Measurements from ENCODE around the gene MAN2A2.
"Not testable (repeated sequence)": the region's sequence is repeated elsewhere in the genome, so short reads cannot be mapped to it uniquely, and the experiment has no call there.

MAN2A2 gene

DNA sequence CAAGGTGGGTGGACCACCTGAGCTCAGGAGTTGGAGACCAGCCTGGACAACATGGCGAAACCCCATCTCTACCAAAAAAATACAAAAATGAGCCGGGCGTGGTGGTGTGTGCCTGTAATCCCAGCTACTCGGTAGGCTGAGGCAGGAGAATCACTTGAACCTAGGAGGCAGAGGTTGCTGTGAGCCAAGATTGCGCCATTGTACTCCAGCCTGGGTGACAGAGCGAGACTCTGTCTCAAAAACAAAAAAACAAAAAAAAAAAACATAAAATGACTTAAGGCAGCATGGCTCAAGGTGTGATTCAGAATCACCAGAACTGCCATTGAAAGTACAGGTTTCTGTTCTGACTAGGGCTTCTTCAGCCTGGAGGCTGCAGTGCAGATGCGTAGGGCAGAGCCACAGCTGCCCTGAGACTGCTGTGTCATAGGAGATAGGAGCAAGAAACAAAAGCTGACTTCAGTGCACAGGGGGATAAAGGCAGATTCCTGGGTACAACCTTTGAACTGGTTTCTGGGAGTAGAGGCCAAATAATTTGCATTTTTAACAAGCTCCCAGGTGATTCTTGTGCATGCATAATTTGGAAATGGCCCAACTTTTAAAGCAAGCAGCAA is 19.7 kb downstream of the MAN2A2 start:
- DNase-seq: not testable (repeated sequence)

DNA sequence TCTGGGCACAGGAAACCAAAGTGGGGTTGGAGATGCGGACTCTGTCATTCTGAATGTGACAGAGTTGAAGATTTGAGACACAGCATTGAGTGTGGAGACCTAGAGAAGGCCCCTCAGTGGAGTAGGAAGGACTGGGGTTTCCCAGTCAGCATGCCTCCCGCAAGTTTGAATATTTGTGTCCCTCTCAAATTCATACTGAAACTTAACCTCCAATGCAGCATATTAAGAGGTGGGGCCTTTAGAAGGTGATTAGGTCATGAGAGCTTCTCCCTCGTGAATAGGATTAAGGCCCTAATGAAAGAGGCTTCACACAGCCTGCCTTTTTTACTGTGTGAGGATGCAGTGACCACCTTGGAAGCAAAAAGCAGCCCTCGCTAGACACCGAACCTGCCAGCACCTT is 21.3 kb downstream of the MAN2A2 start:
- DNase-seq: no peak

DNA sequence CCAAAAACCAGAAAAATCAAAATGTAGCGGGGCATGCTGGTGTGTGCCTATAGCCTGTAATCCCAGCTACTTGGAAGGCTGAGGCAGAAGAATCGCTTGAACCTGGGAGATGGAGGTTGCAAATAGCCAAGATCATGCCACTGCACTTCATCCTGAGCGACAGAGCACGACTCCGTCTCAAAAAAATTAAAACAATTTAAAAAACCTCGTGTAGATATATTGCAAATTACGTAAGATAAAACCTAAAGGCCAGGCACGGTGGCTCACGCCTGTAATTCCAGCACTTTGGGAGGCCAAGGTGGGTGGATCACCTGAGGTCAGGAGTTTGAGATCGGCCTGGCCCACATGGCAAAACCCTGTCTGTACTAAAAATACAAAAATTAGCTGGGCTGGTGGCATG is 23.7 kb downstream of the MAN2A2 start:
- DNase-seq: not testable (repeated sequence)

DNA sequence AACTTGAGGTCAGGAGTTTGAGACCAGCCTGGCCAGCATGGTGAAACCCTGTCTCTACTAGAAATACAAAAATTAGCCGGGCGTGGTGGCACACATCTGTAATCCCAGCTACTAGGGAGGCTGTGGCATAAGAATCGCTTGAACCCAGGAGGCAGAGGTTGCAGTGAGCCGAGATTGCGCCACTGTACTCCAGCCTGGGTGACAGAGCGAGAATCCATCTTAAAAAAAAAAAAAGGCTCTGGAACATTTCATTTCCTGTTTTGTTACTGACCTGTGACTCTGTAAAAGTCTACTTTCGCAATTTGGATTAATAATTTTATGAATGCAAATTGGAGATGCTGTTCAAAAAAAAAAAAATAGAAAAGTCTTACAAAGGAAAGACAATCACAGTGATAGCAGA is 25.0 kb downstream of the MAN2A2 start:
- not testable (repeated sequence) for DNase-seq

DNA sequence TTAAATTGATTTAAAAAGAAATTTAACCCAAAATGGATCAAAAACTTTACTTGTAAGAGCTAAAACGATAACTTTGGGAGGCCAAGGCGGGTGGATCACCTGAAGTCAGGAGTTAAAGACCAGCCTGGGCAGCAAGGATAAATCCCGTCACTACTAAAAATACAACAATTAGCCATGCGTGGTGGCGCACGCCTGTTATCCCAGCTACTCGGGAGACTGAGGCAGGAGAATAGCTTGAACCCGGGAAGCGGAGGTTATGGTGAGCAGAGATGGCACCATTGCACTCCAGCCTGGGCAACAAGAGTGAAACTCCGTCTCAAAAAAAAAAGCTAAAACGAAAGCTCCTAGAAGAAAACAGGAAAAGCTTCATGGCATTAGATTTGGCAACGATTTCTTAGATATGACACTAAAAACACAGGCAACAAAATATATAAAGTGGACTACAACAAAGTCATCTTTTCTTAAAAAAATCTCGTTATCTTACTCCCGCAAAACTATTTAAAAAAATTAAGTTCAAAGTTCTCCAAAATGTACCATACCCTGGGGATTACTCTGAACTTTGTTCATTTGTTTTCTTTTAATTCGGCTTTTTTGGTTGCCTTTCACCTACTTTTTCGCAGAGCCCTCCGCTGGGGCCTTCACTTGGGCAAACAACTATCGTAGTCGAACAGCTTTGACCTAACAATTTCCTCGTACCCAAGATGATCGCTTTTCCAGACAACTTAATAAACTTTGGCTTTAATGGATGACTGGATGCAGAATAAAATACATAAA is 26.3 kb downstream of the MAN2A2 start:
- no peak for DNase-seq

DNA sequence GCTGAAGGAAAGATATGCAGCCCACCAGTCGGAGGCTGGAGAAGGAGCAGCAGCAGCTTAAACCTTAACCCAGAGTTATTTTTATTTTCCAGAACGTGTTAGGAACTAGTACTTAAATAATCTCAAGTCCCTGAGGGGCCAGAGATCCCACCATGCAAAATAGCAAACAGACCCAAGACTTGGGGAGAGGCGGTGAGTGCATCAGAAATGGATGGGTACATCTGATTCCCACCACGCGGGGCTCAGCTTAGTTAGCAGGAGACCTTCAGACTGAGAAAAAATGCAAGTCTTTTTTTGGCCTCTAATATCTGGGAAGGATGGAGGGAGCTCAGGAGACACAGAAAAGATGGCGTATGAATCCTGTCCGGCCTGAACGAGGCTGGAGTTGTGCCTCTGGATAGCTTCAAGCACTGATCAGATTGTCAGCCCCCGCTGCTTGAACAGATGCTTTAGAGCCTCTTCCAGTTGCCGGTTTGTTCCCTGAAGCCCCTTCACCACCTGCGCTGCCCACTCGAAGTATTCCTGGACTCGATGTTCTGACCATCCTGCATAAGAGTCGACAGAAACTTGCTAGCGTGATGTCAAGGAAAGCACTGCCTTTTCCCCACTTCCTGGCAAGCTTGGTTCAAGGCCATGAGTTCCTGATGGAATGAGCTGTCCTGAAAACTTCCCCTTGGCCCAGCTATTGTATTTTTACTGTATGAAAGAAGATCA is 27.9 kb downstream of the MAN2A2 start:
- no peak for DNase-seq

DNA sequence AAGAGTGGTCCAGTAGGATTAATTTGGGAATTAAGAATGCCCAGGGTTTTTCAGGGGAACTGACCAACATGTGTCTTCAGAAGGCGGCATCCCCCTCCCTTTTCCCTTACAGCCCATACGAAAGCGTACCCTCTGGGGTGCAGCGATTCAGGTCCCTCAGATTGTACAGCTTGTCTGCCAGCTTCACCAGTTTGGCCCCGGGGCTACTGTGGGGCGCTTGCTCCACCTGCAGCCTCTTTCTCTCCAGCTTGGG is 28.4 kb downstream of the MAN2A2 start:
- DNase-seq: no peak

DNA sequence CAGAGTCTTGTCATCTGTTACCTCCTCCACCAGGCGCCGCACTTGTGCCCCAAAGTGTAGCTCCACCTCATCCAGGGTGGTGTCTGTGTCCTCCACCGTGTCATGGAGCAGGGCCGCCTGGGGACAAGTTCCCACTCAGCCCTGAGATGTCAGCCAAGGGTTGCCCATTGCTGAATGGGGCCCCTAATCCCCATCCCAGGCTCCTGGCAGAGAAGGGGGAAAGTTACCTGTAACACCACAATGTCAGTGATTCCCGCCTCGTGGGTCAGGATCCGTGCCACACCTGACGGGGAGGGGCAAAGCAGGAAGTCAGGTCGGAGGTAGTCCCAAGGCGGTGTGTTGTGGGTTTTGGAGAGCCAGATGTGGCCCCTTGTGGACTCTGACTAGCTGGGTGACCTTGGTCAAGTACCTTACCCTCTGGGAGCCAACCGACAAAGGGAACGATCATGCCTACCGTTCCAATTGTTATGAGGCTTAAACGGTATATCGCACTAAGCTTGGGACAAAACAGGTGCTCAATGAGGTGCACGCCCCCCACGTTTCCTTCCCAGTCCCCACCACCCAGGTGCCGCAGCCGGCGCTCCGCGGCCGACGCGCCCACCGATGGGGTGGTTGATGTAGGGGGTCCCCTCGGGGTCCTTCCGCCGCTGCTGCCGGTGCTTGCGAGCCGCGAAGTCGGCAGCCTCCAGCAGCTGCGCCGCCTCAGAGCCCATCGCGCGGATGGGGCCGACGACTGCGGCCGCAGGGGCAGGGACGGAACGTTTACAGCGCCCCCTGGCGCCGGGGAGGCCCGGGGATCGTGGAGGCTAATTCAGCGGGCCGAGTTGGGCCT is 28.9 kb downstream of the MAN2A2 start, which contains the start of gene HDDC3:
Gene HDDC3 (minus strand): TSS at position 722 of the 832 bp plus-strand sequence. CDS start 9 bp downstream, at position 713.
- DNase-seq: peak; percentile 97

DNA sequence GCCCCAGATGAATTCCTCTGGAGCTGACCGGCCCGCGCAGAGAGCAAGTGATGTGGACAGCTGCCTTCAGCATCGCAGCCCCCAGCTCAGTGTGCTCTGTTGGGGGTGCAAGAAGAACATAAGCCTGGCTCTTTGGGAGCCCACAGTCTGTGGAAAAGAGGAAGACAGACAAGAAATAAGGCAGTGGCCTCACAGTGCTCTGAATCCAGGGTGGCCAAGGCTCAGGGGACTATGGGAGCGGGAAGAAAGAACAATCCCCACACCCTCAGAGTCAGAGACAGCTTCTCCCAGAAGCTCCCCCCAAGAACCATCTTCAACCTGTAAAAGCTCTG is 29.5 kb downstream of the MAN2A2 start:
- no peak for DNase-seq

DNA sequence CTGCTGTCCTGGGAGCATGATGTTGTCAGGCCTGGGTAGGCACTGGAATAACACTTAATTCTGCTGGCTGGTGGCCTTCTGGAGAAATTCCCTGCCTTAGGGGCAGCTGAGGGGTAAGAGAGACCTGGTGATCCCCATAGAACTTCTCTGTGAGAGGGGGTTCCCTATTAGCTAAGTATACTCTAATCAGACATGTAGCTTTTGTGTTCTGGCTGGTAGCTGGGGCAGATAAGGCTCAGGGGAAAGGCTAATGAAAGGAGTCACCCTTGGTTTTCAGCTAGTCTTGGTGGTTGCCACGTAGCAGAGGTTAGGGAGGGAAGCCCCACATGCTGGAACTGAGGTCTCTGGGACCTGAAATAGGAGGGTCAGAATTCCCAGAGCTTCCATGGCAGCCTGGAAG is 30.2 kb downstream of the MAN2A2 start:
- no peak for DNase-seq

DNA sequence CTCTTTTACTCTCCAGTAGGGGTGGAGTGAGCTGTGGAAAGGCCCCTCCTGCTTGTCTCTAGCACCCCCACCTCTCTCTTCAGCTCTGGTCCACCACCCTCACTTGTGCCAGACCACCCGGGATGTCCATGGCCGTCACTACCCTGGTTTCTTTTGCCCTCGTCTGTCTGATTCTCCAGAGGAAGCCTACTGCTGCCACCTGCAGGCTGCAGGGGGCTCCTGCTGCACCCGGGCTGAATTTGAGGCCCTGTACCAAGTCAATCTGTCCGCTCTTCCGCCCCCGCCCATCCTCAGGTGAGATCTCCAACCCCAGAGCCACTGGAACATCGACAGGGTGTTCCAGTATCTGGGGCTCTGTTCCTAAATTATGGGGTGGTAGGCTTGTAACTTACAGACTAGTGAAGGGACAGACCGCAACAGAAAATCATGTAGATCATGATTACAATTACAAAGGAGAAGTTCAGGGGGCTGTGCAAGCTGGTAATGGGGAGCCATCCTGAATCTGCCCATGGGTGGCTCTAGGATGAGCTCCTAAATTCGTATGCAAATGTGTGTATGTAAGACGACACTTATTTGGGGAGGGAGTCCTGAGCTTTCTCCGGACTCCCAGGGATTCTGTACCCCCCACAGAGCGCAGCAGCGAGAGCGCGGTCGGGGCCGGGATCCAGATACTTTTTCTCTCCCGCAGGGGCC is 31.3 kb downstream of the MAN2A2 start:
- peak; percentile 93 for DNase-seq

DNA sequence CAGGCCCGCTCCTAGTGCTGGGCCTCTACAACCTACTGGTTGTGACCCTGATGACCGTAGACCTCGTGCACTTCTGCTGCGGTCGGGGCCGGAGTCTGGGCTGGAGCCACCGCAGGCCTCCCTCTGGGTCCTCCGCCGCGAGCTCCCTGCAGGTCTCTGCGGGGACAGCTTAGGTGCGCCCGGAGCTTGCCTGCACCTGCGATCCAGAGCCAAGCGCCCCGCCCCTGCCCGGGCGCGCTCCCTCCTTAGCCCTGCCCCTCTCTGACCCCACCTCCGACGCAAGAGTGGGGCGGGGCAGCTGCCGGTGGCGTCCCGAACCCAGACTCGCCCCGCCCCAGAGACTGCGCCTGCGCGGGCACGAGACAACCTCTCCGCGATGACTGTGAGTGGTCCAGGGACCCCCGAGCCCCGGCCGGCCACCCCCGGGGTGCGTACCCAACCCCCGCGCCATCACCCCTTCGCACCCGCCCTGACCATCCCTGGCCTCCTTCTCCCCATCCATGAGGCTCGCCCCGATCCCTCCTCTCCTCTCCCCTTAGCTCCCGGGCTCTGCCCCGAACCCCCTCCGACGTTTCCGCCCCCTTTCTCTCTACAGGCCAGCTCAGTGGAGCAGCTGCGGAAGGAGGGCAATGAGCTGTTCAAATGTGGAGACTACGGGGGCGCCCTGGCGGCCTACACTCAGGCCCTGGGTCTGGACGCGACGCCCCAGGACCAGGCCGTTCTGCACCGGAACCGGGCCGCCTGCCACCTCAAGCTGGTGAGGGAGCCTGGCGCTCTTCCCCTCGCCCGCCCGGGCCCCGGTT is 32.0 kb downstream of the MAN2A2 start, which contains the start of gene UNC45A:
Gene UNC45A (plus strand): TSS at position 337 of the 803 bp plus-strand sequence. CDS start 40 bp downstream, at position 377.
- DNase-seq: peak; percentile 98

DNA sequence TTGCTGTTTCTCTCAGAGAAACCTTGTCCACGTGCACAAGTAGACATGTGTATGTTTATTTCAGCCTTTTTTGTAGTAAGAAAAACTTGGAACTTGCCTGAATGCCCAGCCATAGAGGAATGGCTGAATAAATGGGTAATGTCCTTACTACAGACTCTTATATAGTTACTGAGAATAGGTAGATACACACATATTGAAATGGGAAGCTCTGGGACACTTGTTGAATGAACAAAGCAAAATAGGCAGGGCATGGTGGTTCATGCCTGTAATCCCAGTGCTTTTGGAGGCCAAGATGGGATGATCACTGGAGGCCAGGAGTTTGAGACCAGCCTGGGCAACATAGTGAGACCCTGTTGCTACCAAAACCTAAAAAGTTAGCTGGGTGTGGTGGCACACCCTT is 33.7 kb downstream of the MAN2A2 start:
- DNase-seq: no peak

DNA sequence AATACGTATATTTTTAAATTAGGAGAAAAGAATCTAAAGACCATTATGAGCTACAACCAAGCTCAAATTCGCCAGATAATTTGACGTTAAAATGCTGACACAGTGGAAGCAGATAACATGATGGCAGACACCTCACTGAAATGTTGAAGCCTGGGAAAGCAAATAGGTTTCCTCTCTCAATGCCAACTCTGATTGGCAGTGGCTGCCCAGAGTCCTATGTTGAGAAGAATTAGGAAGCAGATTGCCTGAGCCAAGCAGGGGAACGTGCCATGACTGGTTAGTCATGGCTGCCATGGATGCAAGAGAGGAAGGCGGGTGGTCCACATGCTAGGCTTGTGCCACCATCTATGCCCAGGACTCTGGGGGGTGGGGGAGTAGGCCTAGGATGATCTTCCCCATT is 35.2 kb downstream of the MAN2A2 start:
- no peak for DNase-seq

DNA sequence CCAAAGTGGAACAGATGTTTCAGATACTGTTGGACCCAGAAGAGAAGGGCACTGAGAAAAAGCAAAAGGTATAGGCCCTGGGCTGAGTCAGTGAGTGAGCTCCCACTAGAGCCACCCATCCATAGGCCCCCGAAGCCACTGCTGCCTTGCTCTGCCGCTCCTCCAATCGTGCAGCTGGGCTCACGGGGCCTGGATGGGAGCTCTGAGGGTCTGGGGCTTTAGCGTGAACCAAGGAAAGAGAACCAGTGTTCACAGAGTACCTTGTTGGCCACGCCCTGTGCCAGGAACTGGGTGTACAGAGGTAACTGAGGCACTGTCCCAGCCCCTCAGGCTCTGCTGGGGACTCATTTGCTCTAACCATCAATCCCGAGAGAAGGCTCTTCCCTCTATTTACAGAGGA is 36.7 kb downstream of the MAN2A2 start:
- DNase-seq: no peak

DNA sequence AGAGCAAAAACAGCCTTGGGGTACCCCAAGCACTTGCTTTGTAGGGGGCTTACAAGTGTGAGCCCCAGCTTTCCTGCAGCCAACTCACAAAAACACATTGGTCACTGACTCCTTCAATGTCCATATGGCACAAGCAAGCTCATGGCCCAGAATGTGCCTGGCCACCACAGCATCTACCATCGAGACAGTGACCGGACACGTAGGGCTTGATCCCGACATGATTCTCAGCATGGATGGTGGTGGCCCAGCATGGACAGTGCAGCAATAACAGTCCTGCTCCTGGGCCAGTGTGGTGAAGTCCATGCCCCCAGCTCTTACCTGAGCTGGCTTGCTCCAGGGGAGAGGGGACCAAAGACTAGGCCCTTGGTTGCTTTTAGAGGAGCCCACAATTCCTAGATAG is 37.9 kb downstream of the MAN2A2 start:
- DNase-seq: no peak

DNA sequence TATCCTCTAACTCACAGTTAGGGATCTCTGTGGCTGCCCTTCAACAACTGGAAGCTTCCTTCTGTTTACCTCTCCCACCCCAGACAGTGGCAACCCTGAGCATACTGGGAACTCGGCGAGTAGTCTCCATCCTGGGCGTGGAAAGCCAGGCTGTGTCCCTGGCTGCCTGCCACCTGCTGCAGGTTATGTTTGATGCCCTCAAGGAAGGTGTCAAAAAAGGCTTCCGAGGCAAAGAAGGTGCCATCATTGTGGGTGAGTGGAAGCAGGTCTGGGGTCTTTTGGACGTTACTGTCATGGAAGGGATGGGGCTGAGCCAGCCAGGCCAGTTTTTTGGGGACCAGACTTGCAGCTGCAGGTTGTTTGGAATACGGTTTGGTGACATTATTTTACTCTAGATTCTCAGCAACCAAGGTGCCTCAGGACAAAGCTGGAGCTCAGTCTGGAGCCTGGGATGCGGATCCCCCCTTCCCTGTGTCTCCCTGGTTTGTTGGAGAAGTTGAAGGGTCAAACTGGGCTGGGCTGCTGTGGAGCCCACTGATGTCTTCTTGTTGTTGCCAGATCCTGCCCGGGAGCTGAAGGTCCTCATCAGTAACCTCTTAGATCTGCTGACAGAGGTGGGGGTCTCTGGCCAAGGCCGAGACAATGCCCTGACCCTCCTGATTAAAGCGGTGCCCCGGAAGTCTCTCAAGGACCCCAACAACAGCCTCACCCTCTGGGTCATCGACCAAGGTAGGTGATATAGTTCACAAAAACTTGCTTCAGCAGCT is 39.4 kb downstream of the MAN2A2 start:
- DNase-seq: no peak

DNA sequence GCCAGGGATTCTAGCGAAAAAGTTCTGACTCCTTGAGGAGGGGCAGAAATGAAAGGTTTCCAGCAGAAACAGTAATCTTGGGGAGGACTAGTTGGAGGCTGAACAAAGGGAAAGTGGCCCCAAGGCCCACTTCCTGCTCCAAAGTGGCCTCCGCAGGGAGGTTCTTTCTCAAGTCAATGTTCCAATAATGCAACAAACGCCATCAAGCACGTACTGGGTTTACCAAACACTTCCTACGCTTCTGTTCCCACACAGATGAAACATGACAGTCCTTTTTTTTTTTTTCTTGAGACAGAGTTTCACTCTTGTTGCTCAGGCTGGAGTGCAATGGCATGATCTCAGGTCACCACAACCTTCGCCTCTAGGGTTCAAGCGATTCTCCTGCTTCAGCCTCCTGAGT is 42.0 kb downstream of the MAN2A2 start:
- no peak for DNase-seq

DNA sequence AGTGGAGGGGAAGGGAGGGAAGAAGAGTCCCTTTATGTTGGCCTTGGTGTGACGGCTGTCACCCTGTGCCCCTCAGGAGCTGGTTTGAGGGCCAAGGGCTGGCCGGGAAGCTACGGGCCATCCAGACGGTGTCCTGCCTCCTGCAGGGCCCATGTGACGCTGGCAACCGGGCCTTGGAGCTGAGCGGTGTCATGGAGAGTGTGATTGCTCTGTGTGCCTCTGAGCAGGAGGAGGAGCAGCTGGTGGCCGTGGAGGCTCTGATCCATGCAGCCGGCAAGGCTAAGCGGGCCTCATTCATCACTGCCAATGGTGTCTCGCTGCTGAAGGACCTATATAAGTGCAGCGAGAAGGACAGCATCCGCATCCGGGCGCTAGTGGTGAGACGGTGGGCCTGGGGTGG is 43.4 kb downstream of the MAN2A2 start:
- DNase-seq: no peak

DNA sequence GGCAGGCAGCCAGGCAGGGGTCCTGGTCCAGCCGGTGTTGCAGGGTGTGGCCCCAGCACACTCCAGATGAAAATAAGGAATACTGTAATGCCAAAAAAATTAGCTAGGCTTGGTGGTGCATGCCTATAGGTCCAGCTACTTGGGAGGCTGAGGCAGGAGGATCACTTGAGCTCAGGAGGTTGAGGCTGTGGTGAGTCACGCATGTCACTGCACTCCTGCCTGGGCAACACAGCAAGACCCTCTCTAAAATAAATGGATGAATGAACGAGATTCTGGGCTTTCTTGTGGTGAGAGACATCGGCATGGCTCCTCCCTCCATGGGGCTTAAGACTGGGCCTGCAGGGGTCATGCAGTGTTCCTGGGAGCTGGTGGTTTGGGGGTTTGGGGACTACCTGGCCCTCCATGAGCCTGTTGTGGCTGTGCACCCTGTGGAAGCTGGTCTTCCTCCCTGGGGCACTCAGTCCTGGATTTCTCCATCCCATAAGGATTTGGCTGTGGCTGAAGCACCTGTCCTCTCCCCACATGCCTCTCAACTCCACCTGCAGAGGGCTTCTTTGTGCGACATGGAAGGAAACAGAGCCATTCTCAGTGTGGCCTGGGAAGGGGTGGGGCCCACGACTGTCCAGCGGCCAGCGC is 44.0 kb downstream of the MAN2A2 start:
- DNase-seq: no peak

All from activated CD8-positive, alpha-beta memory T cell treated with anti-CD3 and anti-CD28 coated beads for 24 hours (primary cell).